Inflammatory macrophage treated with lipopolysaccharide for 1 hour (primary cell): ENCODE data around the gene AGGF1.
"Not testable (repeated sequence)": the region's sequence is repeated elsewhere in the genome, so short reads cannot be mapped to it uniquely, and the experiment has no call there.

ENCODE experiments used
- DNase-seq, 2 donors: peaks; one replicate each; pipeline ENCODE4 v3.0.0-alpha.2; 2020 to 2022

AGGF1 gene

GRCh38 chr5:77087484-77088261 lies 57.5 kb downstream of the AGGF1 start:
- DNase-seq, result peak; percentile 75 to 94

DNA sequence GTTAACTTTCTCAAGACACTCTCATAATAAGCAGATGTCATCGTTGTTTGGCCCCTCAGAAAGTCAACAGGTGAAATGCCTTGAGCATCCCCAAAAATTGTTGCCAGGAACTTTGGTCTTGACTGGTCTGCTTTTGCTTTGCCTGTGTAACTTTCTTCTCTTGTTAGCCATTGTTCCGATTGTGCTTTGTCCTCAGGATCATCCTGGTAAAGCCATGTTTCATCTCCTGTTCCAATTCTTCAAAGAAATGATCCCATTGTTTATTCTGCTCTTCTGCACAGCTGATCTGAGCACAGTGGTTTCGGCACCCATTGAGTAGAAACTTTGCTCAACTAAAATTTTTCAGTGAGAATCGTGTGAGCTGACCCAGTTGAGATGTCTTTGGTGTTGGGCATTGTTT lies 65.0 kb downstream of the AGGF1 start:
- DNase-seq, result no peak

GRCh38 chr5:77101298-77101697 lies 71.1 kb downstream of the AGGF1 start:
- peak in 1 of 2 donors; percentile 66 for DNase-seq

- DNase-seq, result no peak
Observed at GRCh38 chr5:77102549-77102948, 72.3 kb downstream of the AGGF1 start.

- no peak for DNase-seq
Observed at GRCh38 chr5:77103457-77103856, 73.3 kb downstream of the AGGF1 start.

DNA sequence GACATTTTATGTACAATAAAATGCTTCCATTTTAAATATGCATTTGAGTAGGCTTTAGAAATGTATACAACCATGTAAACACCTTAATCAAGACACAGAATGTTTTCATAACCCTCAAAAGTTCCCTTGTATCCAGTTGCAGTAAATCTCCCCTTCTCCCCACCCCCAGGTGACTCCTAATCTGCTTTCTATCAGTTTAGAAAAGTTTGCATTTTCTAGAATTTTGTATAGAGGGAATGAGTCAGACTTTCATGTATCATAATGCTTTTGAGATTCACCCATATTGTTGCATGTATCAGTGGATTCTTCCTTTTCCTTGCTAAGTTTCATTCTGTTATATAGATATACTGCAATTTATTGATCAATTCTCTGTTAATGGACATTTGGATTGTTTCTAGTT lies 74.6 kb downstream of the AGGF1 start:
- no peak for DNase-seq

- DNase-seq, result not testable (repeated sequence)
Observed at GRCh38 chr5:77107035-77107434, 76.8 kb downstream of the AGGF1 start.
